HCT116 (cell line): ENCODE data around the gene TAF1C. TPM values are rescaled to one million over a fixed set of nuclear protein-coding genes. Genes with fewer than 3 reads are reported as not detected.

ENCODE experiments used
- ATAC-seq: fragments of 200-7000 bp; cut with Tn5 transposase; 2 replicates; pipeline ENCODE4 v1.9.1; 2020; ENCODE audit warnings: mild to moderate bottlenecking, moderate library complexity
- BruUV-seq: library from RNA; stranded (reverse); fragments of 400-500 nt; replicated peaks from 2 replicates; lab custom pipeline; 2021; lab: Mats Ljungman, UMichigan
- CTCF ChIA-PET: fragments of 300-600 bp; sonication (Branson Sonifier 250); formaldehyde crosslinking; loops from one replicate; lab custom pipeline; 2021; ENCODE audit warnings: antibody characterized with exemption; lab: Charles Lee
- POLR2A ChIA-PET: fragments of 300-600, 350-600 bp; sonication (Branson Sonifier 250); formaldehyde crosslinking; loops from one replicate; lab custom pipeline; 2021; ENCODE audit warnings: antibody characterized with exemption; lab: Charles Lee
- RAD21 ChIA-PET, 2 experiments: fragments of 300-600 bp; sonication (Branson Sonifier 250); formaldehyde crosslinking; loops; one replicate each; lab custom pipeline; 2023; ENCODE audit warnings: low total read pairs in 2 of 2; ENCODE audit not compliant: uncharacterized antibody in 2 of 2, unreplicated experiment in 2 of 2, low non-redundant PET in 1 of 2; lab: Charles Lee
- DNase-seq: peaks from one replicate; pipeline ENCODE4 v3.0.0-alpha.2; 2010; ENCODE audit warnings: low read depth, low spot score
- H2AFZ ChIP-seq: fragments of 200-600 bp; shearing (Covaris generic), sonication (generic); 2 replicates; pipeline ENCODE4 v1.6.1; 2017; ENCODE audit warnings: low read depth, mixed run types, mixed read lengths, antibody characterized with exemption, low read length; ENCODE audit not compliant: poor library complexity, severe bottlenecking
- H3K27ac ChIP-seq: 2 replicates; pipeline ENCODE4 v1.5.1; 2012; ENCODE audit warnings: low read depth, low read length
- H3K27me3 ChIP-seq: fragments of 200-600 bp; sonication (generic); 2 replicates; pipeline ENCODE4 v1.6.1; 2016; ENCODE audit warnings: mixed run types, low read length, mixed read lengths; ENCODE audit not compliant: insufficient read depth
- H3K36me3 ChIP-seq, 2 experiments: fragments of 200-500 bp in 1 of 2; fragments of 200-600 bp in 1 of 2; sonication (Bioruptor generic) in 1 of 2; sonication (generic) in 1 of 2; 2 replicates each; pipeline versions ENCODE4 v1.5.1 to v1.6.1; 2014 to 2016; ENCODE audit warnings: low read length in 2 of 2, inconsistent platforms in 1 of 2, mixed read lengths in 1 of 2, mixed run types in 1 of 2; ENCODE audit not compliant: insufficient read depth in 2 of 2, control insufficient read depth in 1 of 2
- H3K4me1 ChIP-seq, 2 experiments: fragments of 200-600 bp in 1 of 2; sonication (generic) in 1 of 2; 2 replicates each; pipeline versions ENCODE4 v1.5.1 to v1.6.1; 2012 to 2017; ENCODE audit warnings: low read length in 2 of 2, inconsistent platforms in 1 of 2, mild to moderate bottlenecking in 1 of 2, mixed read lengths in 1 of 2, mixed run types in 1 of 2, moderate library complexity in 1 of 2; ENCODE audit not compliant: insufficient read depth in 2 of 2, control insufficient read depth in 1 of 2
- H3K4me2 ChIP-seq: fragments of 200-600 bp; sonication (generic); 2 replicates; pipeline ENCODE4 v1.6.1; 2017; ENCODE audit warnings: mixed run types, low read length, mixed read lengths
- H3K4me3 ChIP-seq, 2 experiments: fragments of 200-600 bp in 1 of 2; sonication (generic) in 1 of 2; replicated peaks in 1 of 2; 2 replicates each; pipeline ENCODE4 v1.5.1; 2011 to 2016; ENCODE audit warnings: low read length in 2 of 2, control low read depth in 1 of 2, low read depth in 1 of 2, mild to moderate bottlenecking in 1 of 2, mixed read lengths in 1 of 2, mixed run types in 1 of 2
- H3K79me2 ChIP-seq: fragments of 200-600 bp; sonication (generic); 2 replicates; pipeline ENCODE4 v1.6.1; 2017; ENCODE audit warnings: mild to moderate bottlenecking, mixed run types, low read length, moderate library complexity, mixed read lengths; ENCODE audit not compliant: insufficient read depth
- H3K9ac ChIP-seq: fragments of 200-600 bp; sonication (generic); 2 replicates; pipeline ENCODE4 v1.6.1; 2016; ENCODE audit warnings: low read length, mixed read lengths
- H3K9me2 ChIP-seq: fragments of 200-600 bp; sonication (generic), shearing (Covaris generic); 2 replicates; pipeline ENCODE4 v1.6.1; 2017; ENCODE audit warnings: mixed run types, mild to moderate bottlenecking, moderate library complexity; ENCODE audit not compliant: insufficient read depth
- H3K9me3 ChIP-seq, 2 experiments: fragments of 200-500 bp in 1 of 2; fragments of 200-600 bp in 1 of 2; sonication (Bioruptor generic) in 1 of 2; sonication (generic) in 1 of 2; 2 replicates each; pipeline ENCODE4 v1.6.1; 2014 to 2017; ENCODE audit warnings: low read length in 2 of 2, mixed read lengths in 2 of 2, inconsistent platforms in 1 of 2, low read depth in 1 of 2, mild to moderate bottlenecking in 1 of 2, mixed run types in 1 of 2, moderate library complexity in 1 of 2; ENCODE audit not compliant: control insufficient read depth in 1 of 2, insufficient read depth in 1 of 2
- H4K20me1 ChIP-seq: fragments of 200-600 bp; sonication (generic), shearing (Covaris generic); 2 replicates; pipeline ENCODE4 v1.6.1; 2017; ENCODE audit warnings: mixed run types, mild to moderate bottlenecking, moderate library complexity; ENCODE audit not compliant: insufficient read depth
- ATF3 ChIP-seq: IDR thresholded peaks from 2 replicates; pipeline ENCODE4 v1.6.1; 2012
- EZH2 ChIP-seq: fragments of 200-600 bp; sonication (generic); IDR thresholded peaks from 2 replicates; pipeline ENCODE4 v1.6.1; 2017; ENCODE audit warnings: antibody characterized with exemption, mixed run types
- FOSL1 ChIP-seq: IDR thresholded peaks from 2 replicates; pipeline ENCODE4 v1.6.1; 2012; ENCODE audit warnings: low read depth
- JUND ChIP-seq: IDR thresholded peaks from 2 replicates; pipeline ENCODE4 v1.6.1; 2012
- POLR2A ChIP-seq: IDR thresholded peaks from 2 replicates; pipeline ENCODE4 v1.7.0; 2011; ENCODE audit warnings: borderline replicate concordance; ENCODE audit not compliant: insufficient read depth, insufficient read length; ENCODE audit errors: extremely low read depth
- SIN3A ChIP-seq: IDR thresholded peaks from 2 replicates; pipeline ENCODE4 v1.6.1; 2012; ENCODE audit warnings: low read depth
- SP1 ChIP-seq: IDR thresholded peaks from 2 replicates; pipeline ENCODE4 v1.6.1; 2012; ENCODE audit warnings: low read depth
- TCF7L2 ChIP-seq: IDR thresholded peaks from 2 replicates; pipeline ENCODE4 v1.7.0; 2011; ENCODE audit warnings: borderline replicate concordance, inconsistent platforms; ENCODE audit not compliant: insufficient read depth, insufficient read length; ENCODE audit errors: extremely low read depth
- ZBTB33 ChIP-seq: IDR thresholded peaks from 2 replicates; pipeline ENCODE4 v1.6.1; 2011; ENCODE audit warnings: mild to moderate bottlenecking, low read length, moderate library complexity; ENCODE audit not compliant: insufficient replicate concordance; ENCODE audit errors: extremely low read depth
- intact Hi-C: fragments of 100-400 bp; cut with micrococcal nuclease; formaldehyde crosslinking; loops from 2 replicates; pipeline ENCODE4 v1.10.0; 2022
- total RNA-seq: library from RNA; stranded (reverse); gene quantifications from one replicate; pipeline ENCODE4 v1.2.1, GENCODE V29; 2021; ENCODE audit not compliant: unreplicated experiment

The TAF1C gene
- total RNA-seq, 1 experiment from 2014 or later = 76.3 TPM

- TF ChIP-seq FOSL1 (peak; percentile 37; the same call in 1 of the 2 replicates), EZH2 (no peak), SIN3A (no peak), ATF3 (no peak), SP1 (peak; percentile 12; the same call in 1 of the 2 replicates), TCF7L2 (no peak), POLR2A (no peak), ZBTB33 (no peak), JUND (no peak)
- Histone ChIP-seq H3K9ac (no peak overlapping the region), H3K4me2 (peak overlapping the region; percentile 48), H3K27me3 (no peaks in the 10 kb centered on the region), H3K4me1 (peaks cover 13 to 40% of the 10 kb centered on the region in 2 experiments), H2AFZ (peak overlapping the region; percentile 50), H3K9me3 (no peaks in the 10 kb centered on the region), H3K4me3 (no peak overlapping the region), H3K27ac (no peak overlapping the region), H3K36me3 (no peaks in the 10 kb centered on the region), H4K20me1 (no peaks in the 10 kb centered on the region), H3K79me2 (no peaks in the 10 kb centered on the region), H3K9me2 (no peaks in the 10 kb centered on the region)
- ChIA-PET POLR2A (no interaction called here), CTCF (interaction anchor here (1.4 kb wide), 1 partner anchor 37 kb away, joined by 6 read pairs; the partner anchor contains the start of gene TAF1C), RAD21 (no interaction called here)
- BruUV-seq = no TSS peak
- DNase-seq = no peak
- intact Hi-C loops = no loop called here
- peak; percentile 26; the same call in 1 of the 2 replicates for ATAC-seq
Observed at GRCh38 chr16:84223456-84223855, 36.6 kb upstream of the TAF1C start.
